Measurements from ENCODE around the gene PARVA. TPM values are rescaled to one million over a fixed set of nuclear protein-coding genes. Genes with fewer than 3 reads are reported as not detected.

The PARVA gene
- total RNA-seq, 2 experiments from 2014 or later: not detected

DNA sequence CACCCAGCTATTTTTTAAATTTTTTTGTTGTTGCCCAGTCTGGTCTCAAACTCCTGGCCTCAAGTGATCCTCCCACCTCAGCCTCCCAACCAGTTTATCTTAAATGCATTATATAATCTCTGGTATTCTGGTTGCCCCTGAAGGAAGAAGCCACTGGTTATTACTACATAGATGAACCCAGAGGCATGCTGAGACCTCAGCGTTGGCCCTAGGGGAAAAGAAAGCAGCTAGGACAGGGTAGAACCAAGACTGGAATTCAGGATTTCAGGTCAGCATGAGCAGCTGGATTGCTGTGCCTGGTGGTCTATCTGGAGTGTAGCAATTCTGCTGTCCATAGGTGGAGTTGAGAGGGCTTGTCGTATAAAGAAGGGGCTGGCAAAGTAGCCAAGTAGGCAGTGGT lies 67.2 kb downstream of the PARVA start:
- Histone ChIP-seq H3K4me2 (ENCODE audit: low read length) (no peak overlapping the region), H4K20me1 (ENCODE audit: insufficient read depth, low read length) (no peaks in the 10 kb centered on the region), H3K4me1 (ENCODE audit: insufficient read depth, low read length, poor library complexity, severe bottlenecking) (peaks cover 2% of the 10 kb centered on the region), H3K79me2 (ENCODE audit: insufficient read depth, low read depth, low read length) (no peaks in the 10 kb centered on the region), H2AFZ (ENCODE audit: low read length) (no peak overlapping the region), H3K9me3 (ENCODE audit: low read length) (no peaks in the 10 kb centered on the region), H3K9me2 (ENCODE audit: insufficient read depth, low read length) (no peaks in the 10 kb centered on the region), H3K27ac (ENCODE audit: low read depth, low read length, poor library complexity, severe bottlenecking) (no peak overlapping the region), H3K36me3 (ENCODE audit: insufficient read depth, low read length) (no peaks in the 10 kb centered on the region), H3K4me3 (ENCODE audit: low read depth, low read length, poor library complexity, severe bottlenecking) (no peak overlapping the region)
- BruUV-seq (replicated peaks): no TSS peak
- no peak for DNase-seq (ENCODE audit: low spot score)
- intact Hi-C loops (cut with micrococcal nuclease; ENCODE audit: unreplicated experiment): no loop called here
- ChIA-PET CTCF (ENCODE audit: unreplicated experiment) (no interaction called here), POLR2A (no interaction called here)
- TF ChIP-seq, protein P1, sequence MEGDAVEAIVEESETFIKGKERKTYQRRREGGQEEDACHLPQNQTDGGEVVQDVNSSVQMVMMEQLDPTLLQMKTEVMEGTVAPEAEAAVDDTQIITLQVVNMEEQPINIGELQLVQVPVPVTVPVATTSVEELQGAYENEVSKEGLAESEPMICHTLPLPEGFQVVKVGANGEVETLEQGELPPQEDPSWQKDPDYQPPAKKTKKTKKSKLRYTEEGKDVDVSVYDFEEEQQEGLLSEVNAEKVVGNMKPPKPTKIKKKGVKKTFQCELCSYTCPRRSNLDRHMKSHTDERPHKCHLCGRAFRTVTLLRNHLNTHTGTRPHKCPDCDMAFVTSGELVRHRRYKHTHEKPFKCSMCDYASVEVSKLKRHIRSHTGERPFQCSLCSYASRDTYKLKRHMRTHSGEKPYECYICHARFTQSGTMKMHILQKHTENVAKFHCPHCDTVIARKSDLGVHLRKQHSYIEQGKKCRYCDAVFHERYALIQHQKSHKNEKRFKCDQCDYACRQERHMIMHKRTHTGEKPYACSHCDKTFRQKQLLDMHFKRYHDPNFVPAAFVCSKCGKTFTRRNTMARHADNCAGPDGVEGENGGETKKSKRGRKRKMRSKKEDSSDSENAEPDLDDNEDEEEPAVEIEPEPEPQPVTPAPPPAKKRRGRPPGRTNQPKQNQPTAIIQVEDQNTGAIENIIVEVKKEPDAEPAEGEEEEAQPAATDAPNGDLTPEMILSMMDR (conservative IDR thresholded peaks at IDR 0.05; ENCODE audit: low read length): no peak
- TF ChIP-seq EZH2phosphoT487 (IDR thresholded peaks at IDR 0.05; ENCODE audit: borderline replicate concordance, low read depth, low read length): no peak

DNA sequence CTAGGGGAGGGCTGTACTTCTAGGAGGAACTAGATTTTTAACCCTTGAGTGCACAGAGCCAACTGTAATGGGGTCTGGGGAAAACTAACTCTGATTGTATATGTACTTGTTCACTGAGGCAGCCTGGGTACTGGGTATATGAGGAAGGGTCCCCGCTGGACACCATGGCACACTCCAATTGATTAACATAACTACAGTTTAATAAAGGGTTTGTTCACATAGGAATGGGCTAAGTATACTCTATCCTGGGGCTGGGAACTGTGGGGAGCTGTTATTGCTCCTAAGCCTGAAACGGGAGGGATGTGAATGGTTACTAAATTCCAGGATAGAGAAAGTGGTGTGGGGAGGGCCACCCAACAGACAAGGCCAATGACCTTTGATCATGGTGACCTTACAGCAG lies 67.6 kb downstream of the PARVA start:
- Histone ChIP-seq H3K4me2 (ENCODE audit: low read length) (no peak overlapping the region), H3K27ac (ENCODE audit: low read depth, low read length, poor library complexity, severe bottlenecking) (no peak overlapping the region), H3K9me2 (ENCODE audit: insufficient read depth, low read length) (no peaks in the 10 kb centered on the region), H3K79me2 (ENCODE audit: insufficient read depth, low read depth, low read length) (no peaks in the 10 kb centered on the region), H4K20me1 (ENCODE audit: insufficient read depth, low read length) (no peaks in the 10 kb centered on the region), H3K36me3 (ENCODE audit: insufficient read depth, low read length) (no peaks in the 10 kb centered on the region), H2AFZ (ENCODE audit: low read length) (no peak overlapping the region), H3K4me1 (ENCODE audit: insufficient read depth, low read length, poor library complexity, severe bottlenecking) (no peaks in the 10 kb centered on the region), H3K9me3 (ENCODE audit: low read length) (no peaks in the 10 kb centered on the region), H3K4me3 (ENCODE audit: low read depth, low read length, poor library complexity, severe bottlenecking) (no peak overlapping the region)
- ChIA-PET POLR2A (no interaction called here), CTCF (ENCODE audit: unreplicated experiment) (no interaction called here)
- no TSS peak for BruUV-seq (replicated peaks)
- TF ChIP-seq EZH2phosphoT487 (IDR thresholded peaks at IDR 0.05; ENCODE audit: borderline replicate concordance, low read depth, low read length): no peak
- TF ChIP-seq, protein P1 (conservative IDR thresholded peaks at IDR 0.05; ENCODE audit: low read length): no peak
- no peak for DNase-seq (ENCODE audit: low spot score)
- intact Hi-C loops (cut with micrococcal nuclease; ENCODE audit: unreplicated experiment): no loop called here

DNA sequence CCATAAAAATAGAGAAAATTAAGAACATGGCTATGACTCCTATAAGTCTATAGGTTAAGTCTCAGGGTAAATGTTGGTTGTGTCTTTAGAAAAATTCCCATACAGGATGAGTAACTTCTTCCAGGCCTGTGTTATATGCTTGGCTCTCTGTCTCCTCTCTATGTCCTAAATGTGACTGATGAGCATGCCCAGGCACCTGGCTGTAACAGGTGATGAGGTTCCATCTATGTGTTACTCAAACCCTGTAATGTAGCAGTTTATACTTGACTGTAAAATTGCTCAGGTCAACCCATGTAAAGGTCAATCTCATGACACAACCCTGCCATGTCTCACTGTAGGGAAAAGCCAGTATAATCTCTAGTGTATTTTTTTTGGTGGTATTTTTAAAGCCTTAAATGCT lies 69.5 kb downstream of the PARVA start:
- no peak for DNase-seq (ENCODE audit: low spot score)
- no TSS peak for BruUV-seq (replicated peaks)
- Histone ChIP-seq H3K9me3 (ENCODE audit: low read length) (no peaks in the 10 kb centered on the region), H3K36me3 (ENCODE audit: insufficient read depth, low read length) (no peaks in the 10 kb centered on the region), H3K9me2 (ENCODE audit: insufficient read depth, low read length) (no peaks in the 10 kb centered on the region), H2AFZ (ENCODE audit: low read length) (no peak overlapping the region), H3K4me1 (ENCODE audit: insufficient read depth, low read length, poor library complexity, severe bottlenecking) (no peaks in the 10 kb centered on the region), H3K27ac (ENCODE audit: low read depth, low read length, poor library complexity, severe bottlenecking) (no peak overlapping the region), H3K4me3 (ENCODE audit: low read depth, low read length, poor library complexity, severe bottlenecking) (no peak overlapping the region), H3K4me2 (ENCODE audit: low read length) (no peak overlapping the region), H4K20me1 (ENCODE audit: insufficient read depth, low read length) (no peaks in the 10 kb centered on the region), H3K79me2 (ENCODE audit: insufficient read depth, low read depth, low read length) (no peaks in the 10 kb centered on the region)
- CTCF ChIA-PET (ENCODE audit: unreplicated experiment): no interaction called here
- TF ChIP-seq, protein P1 (conservative IDR thresholded peaks at IDR 0.05; ENCODE audit: low read length): no peak
- TF ChIP-seq EZH2phosphoT487 (IDR thresholded peaks at IDR 0.05; ENCODE audit: borderline replicate concordance, low read depth, low read length): no peak
- intact Hi-C loops (cut with micrococcal nuclease; ENCODE audit: unreplicated experiment): no loop called here
- POLR2A ChIA-PET: no interaction called here
